ENCODE results near the gene CYBA.

CYBA gene

GRCh38 chr16:88680554-88681083, 29.8 kb upstream of the CYBA start:
- no peak for DNase-seq (ENCODE audit: low read depth in 1 of 2, low spot score in 1 of 2)
- no peak overlapping the region; the same call in 1 of the 2 replicates for H3K27ac ChIP-seq (replicated peaks)
- H3K4me3 ChIP-seq (replicated peaks; ENCODE audit: insufficient read depth, low read length), result no peak overlapping the region
- TF ChIP-seq GABPA (IDR thresholded peaks at IDR 0.05; ENCODE audit: low read depth) (no peak), SPI1 (IDR thresholded peaks at IDR 0.05; ENCODE audit: borderline replicate concordance, low read depth) (no peak), POLR2AphosphoS5 (IDR thresholded peaks at IDR 0.05; ENCODE audit: low read depth) (no peak)
- TF ChIP-seq, protein P1, sequence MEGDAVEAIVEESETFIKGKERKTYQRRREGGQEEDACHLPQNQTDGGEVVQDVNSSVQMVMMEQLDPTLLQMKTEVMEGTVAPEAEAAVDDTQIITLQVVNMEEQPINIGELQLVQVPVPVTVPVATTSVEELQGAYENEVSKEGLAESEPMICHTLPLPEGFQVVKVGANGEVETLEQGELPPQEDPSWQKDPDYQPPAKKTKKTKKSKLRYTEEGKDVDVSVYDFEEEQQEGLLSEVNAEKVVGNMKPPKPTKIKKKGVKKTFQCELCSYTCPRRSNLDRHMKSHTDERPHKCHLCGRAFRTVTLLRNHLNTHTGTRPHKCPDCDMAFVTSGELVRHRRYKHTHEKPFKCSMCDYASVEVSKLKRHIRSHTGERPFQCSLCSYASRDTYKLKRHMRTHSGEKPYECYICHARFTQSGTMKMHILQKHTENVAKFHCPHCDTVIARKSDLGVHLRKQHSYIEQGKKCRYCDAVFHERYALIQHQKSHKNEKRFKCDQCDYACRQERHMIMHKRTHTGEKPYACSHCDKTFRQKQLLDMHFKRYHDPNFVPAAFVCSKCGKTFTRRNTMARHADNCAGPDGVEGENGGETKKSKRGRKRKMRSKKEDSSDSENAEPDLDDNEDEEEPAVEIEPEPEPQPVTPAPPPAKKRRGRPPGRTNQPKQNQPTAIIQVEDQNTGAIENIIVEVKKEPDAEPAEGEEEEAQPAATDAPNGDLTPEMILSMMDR (IDR thresholded peaks at IDR 0.05; ENCODE audit: insufficient read depth, low read length), result no peak
- TF ChIP-seq, protein P2, sequence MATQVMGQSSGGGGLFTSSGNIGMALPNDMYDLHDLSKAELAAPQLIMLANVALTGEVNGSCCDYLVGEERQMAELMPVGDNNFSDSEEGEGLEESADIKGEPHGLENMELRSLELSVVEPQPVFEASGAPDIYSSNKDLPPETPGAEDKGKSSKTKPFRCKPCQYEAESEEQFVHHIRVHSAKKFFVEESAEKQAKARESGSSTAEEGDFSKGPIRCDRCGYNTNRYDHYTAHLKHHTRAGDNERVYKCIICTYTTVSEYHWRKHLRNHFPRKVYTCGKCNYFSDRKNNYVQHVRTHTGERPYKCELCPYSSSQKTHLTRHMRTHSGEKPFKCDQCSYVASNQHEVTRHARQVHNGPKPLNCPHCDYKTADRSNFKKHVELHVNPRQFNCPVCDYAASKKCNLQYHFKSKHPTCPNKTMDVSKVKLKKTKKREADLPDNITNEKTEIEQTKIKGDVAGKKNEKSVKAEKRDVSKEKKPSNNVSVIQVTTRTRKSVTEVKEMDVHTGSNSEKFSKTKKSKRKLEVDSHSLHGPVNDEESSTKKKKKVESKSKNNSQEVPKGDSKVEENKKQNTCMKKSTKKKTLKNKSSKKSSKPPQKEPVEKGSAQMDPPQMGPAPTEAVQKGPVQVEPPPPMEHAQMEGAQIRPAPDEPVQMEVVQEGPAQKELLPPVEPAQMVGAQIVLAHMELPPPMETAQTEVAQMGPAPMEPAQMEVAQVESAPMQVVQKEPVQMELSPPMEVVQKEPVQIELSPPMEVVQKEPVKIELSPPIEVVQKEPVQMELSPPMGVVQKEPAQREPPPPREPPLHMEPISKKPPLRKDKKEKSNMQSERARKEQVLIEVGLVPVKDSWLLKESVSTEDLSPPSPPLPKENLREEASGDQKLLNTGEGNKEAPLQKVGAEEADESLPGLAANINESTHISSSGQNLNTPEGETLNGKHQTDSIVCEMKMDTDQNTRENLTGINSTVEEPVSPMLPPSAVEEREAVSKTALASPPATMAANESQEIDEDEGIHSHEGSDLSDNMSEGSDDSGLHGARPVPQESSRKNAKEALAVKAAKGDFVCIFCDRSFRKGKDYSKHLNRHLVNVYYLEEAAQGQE (IDR thresholded peaks at IDR 0.05; ENCODE audit: insufficient replicate concordance, low read depth), result no peak
- H3K27me3 ChIP-seq (ENCODE audit: insufficient read depth, poor library complexity, severe bottlenecking), result no peaks in the 10 kb centered on the region

- TF ChIP-seq POLR2AphosphoS5 (IDR thresholded peaks at IDR 0.05; ENCODE audit: low read depth) (no peak), SPI1 (IDR thresholded peaks at IDR 0.05; ENCODE audit: borderline replicate concordance, low read depth) (no peak), GABPA (IDR thresholded peaks at IDR 0.05; ENCODE audit: low read depth) (no peak)
- TF ChIP-seq, protein P1 (IDR thresholded peaks at IDR 0.05; ENCODE audit: insufficient read depth, low read length), result no peak
- no peak overlapping the region for H3K4me3 ChIP-seq (replicated peaks; ENCODE audit: insufficient read depth, low read length)
- no peak overlapping the region for H3K27ac ChIP-seq (replicated peaks)
- no peak for DNase-seq (ENCODE audit: low read depth in 1 of 2, low spot score in 1 of 2)
- no peaks in the 10 kb centered on the region for H3K27me3 ChIP-seq (ENCODE audit: insufficient read depth, poor library complexity, severe bottlenecking)
Measured at GRCh38 chr16:88678224-88678979, 27.5 kb upstream of the CYBA start.

- Histone ChIP-seq H3K27me3 (ENCODE audit: insufficient read depth, poor library complexity, severe bottlenecking) (no peaks in the 10 kb centered on the region), H3K4me3 (replicated peaks; ENCODE audit: insufficient read depth, low read length) (no peak overlapping the region), H3K27ac (replicated peaks) (no peak overlapping the region)
- DNase-seq (ENCODE audit: low read depth in 1 of 2, low spot score in 1 of 2), result no peak
- TF ChIP-seq, protein P1 (IDR thresholded peaks at IDR 0.05; ENCODE audit: insufficient read depth, low read length), result no peak
- TF ChIP-seq GABPA (IDR thresholded peaks at IDR 0.05; ENCODE audit: low read depth), result no peak
- no peak for TF ChIP-seq POLR2AphosphoS5 (IDR thresholded peaks at IDR 0.05; ENCODE audit: low read depth)
- TF ChIP-seq, protein P2 (IDR thresholded peaks at IDR 0.05; ENCODE audit: insufficient replicate concordance, low read depth), result no peak
- no peak for TF ChIP-seq SPI1 (IDR thresholded peaks at IDR 0.05; ENCODE audit: borderline replicate concordance, low read depth)
Measured at GRCh38 chr16:88677721-88678120, 26.9 kb upstream of the CYBA start.

All from HL-60 (cell line).